WTC11 (cell line): Measurements from ENCODE around the gene MAMLD1. TPM values are rescaled to one million over a fixed set of nuclear protein-coding genes. Genes with fewer than 3 reads are reported as not detected.

Experiments
- ATAC-seq: fragments of 200-7000 bp; cut with Tn5 transposase; 2 replicates; pipeline ENCODE4 v1.10.0; 2021; ENCODE audit warnings: mild to moderate bottlenecking, moderate library complexity
- CTCF ChIA-PET: fragments of 300-600 bp; sonication (Branson Sonifier 250); formaldehyde crosslinking; loops from one replicate; lab custom pipeline; 2021; ENCODE audit warnings: antibody characterized with exemption; lab: Charles Lee
- POLR2A ChIA-PET: fragments of 350-600 bp; sonication (Branson Sonifier 250); formaldehyde crosslinking; loops from one replicate; lab custom pipeline; 2021; ENCODE audit warnings: antibody characterized with exemption; lab: Charles Lee
- DNase-seq: peaks from one replicate; pipeline ENCODE4 v3.0.0; 2021; ENCODE audit warnings: low spot score
- H3K27ac Mint-ChIP-seq: 2 replicates; pipeline ENCODE4 v1.8.0; 2021; ENCODE audit warnings: mixed read lengths
- H3K27me3 Mint-ChIP-seq: 2 replicates; pipeline ENCODE4 v1.8.0; 2021; ENCODE audit warnings: low read depth, mild to moderate bottlenecking, moderate library complexity, mixed read lengths
- H3K36me3 Mint-ChIP-seq: 2 replicates; pipeline ENCODE4 v1.8.0; 2021; ENCODE audit warnings: mixed read lengths
- H3K4me1 Mint-ChIP-seq: 2 replicates; pipeline ENCODE4 v1.8.0; 2022; ENCODE audit warnings: mixed read lengths
- H3K4me3 Mint-ChIP-seq: 2 replicates; pipeline ENCODE4 v1.8.0; 2021; ENCODE audit warnings: mild to moderate bottlenecking, moderate library complexity, mixed read lengths
- H3K9me3 Mint-ChIP-seq: 2 replicates; pipeline ENCODE4 v1.8.0; 2021; ENCODE audit warnings: mixed read lengths
- CREB1 ChIP-seq: sonication (generic); formaldehyde crosslinking; IDR thresholded peaks from 2 replicates; pipeline ENCODE4 v1.8.0; 2023; ENCODE audit warnings: mild to moderate bottlenecking, missing genetic modification reagents
- ELF4 ChIP-seq: sonication (generic); formaldehyde crosslinking; IDR thresholded peaks from 2 replicates; pipeline ENCODE4 v1.8.1; 2022; ENCODE audit warnings: low read depth, mild to moderate bottlenecking, moderate library complexity, missing genetic modification reagents
- GTF2I ChIP-seq: fragments of 250-450 bp; sonication (Bioruptor Pico); conservative IDR thresholded peaks from 2 replicates; pipeline ENCODE4 v1.4.0; 2021; ENCODE audit warnings: mild to moderate bottlenecking
- HMGA2 ChIP-seq: fragments of 250-450 bp; sonication (Bioruptor Pico); IDR thresholded peaks from 2 replicates; pipeline ENCODE4 v1.4.0; 2021; ENCODE audit warnings: mild to moderate bottlenecking, moderate library complexity
- IRF2 ChIP-seq: sonication (generic); formaldehyde crosslinking; IDR thresholded peaks from 2 replicates; pipeline ENCODE4 v1.8.0; 2022; ENCODE audit warnings: low read depth, missing genetic modification reagents, borderline replicate concordance
- NFYB ChIP-seq: sonication (generic); formaldehyde crosslinking; conservative IDR thresholded peaks from 2 replicates; pipeline ENCODE4 v1.8.0; 2022; ENCODE audit warnings: low read depth, missing genetic modification reagents
- NR3C1 ChIP-seq: sonication (generic); formaldehyde crosslinking; conservative IDR thresholded peaks from 2 replicates; pipeline ENCODE4 v1.8.1; 2023; ENCODE audit warnings: low read depth, mild to moderate bottlenecking, missing genetic modification reagents
- OVOL2 ChIP-seq: fragments of 250-450 bp; sonication (Bioruptor Pico); IDR thresholded peaks from 2 replicates; pipeline ENCODE4 v1.9.0; 2021; ENCODE audit warnings: mild to moderate bottlenecking, borderline replicate concordance
- SMAD3 ChIP-seq: sonication (generic); formaldehyde crosslinking; IDR thresholded peaks from 2 replicates; pipeline ENCODE4 v1.8.0; 2022; ENCODE audit warnings: missing genetic modification reagents, mild to moderate bottlenecking, borderline replicate concordance
- TP53 ChIP-seq: sonication (generic); formaldehyde crosslinking; IDR thresholded peaks from 2 replicates; pipeline ENCODE4 v1.8.1; 2023; ENCODE audit warnings: mild to moderate bottlenecking, missing genetic modification reagents
- ZNF263 ChIP-seq: sonication (generic); formaldehyde crosslinking; IDR thresholded peaks from 2 replicates; pipeline ENCODE4 v1.8.1; 2022; ENCODE audit warnings: low read depth, mild to moderate bottlenecking, moderate library complexity, missing genetic modification reagents
- total RNA-seq: library from RNA; stranded (reverse); gene quantifications from 3 replicates; pipeline ENCODE4 v1.2.3, GENCODE V29; 2021
- TF ChIP-seq, protein P1 (sequence below): fragments of 250-450 bp; sonication (Bioruptor Pico); conservative IDR thresholded peaks from 2 replicates; pipeline ENCODE4 v1.9.0; 2021; ENCODE audit warnings: mild to moderate bottlenecking
- TF ChIP-seq, protein P2 (sequence below): sonication (generic); formaldehyde crosslinking; IDR thresholded peaks from 2 replicates; pipeline ENCODE4 v1.8.0; 2022; ENCODE audit warnings: missing genetic modification reagents
- TF ChIP-seq, protein P3 (sequence below): sonication (generic); formaldehyde crosslinking; IDR thresholded peaks from 2 replicates; pipeline ENCODE4 v1.8.1; 2023; ENCODE audit warnings: mild to moderate bottlenecking, moderate library complexity, missing genetic modification reagents
- TF ChIP-seq, protein P4 (sequence below): sonication (generic); formaldehyde crosslinking; IDR thresholded peaks from 2 replicates; pipeline ENCODE4 v1.8.0; 2022; ENCODE audit warnings: mild to moderate bottlenecking, missing genetic modification reagents
- TF ChIP-seq, protein P5 (sequence below): fragments of 200-600 bp; IDR thresholded peaks from 2 replicates; pipeline ENCODE4 v1.8.0; 2022; ENCODE audit warnings: antibody characterized with exemption
- TF ChIP-seq, protein P6 (sequence below): fragments of 250-450 bp; sonication (Bioruptor Pico); IDR thresholded peaks from 2 replicates; pipeline ENCODE4 v1.9.0; 2021; ENCODE audit warnings: mild to moderate bottlenecking

Gene MAMLD1
- total RNA-seq, 1 experiment from 2014 or later: 0.35 TPM

DNA sequence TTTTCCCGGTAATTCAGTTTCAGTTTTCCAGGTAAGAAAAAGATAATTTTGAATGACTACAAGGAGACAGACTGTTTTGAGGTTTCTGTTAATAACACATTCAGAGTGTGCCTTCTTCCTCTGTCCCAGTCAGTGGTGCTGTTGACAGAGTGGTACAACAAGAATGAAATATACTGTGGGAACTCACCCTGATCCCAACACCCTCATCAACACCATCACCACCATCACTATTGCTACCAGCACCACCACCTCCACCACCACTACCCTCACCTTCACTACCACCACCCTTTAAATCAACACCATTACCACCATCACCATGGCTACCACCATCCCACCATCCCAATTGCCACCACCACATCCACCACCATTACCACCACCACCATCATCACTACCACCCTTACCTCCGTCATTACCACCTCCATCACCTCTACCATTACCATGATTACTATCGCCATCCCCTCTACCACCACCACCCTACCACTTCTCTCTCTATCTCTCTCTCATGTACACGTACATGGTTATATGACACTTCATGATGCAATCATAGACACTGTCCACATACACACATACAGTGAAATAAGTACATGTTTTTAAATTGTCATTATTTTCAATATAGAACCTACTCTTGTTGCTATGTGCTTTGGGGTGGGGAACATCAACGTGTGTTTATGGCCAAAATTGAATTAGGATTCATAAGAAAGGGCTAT, 91.5 kb downstream of the MAMLD1 start:
- ChIA-PET POLR2A (no interaction called here), CTCF (no interaction called here)
- peaks cover 4% of the 10 kb centered on the region; the same call in 1 of the 2 replicates for H3K27me3 Mint-ChIP-seq
- H3K9me3 Mint-ChIP-seq: no peaks in the 10 kb centered on the region
- H3K4me3 Mint-ChIP-seq: no peak overlapping the region
- no peak overlapping the region for H3K27ac Mint-ChIP-seq
- TF ChIP-seq TP53 (CRISPR knock-in tag) (no peak), CREB1 (CRISPR knock-in tag) (no peak), NR3C1 (CRISPR knock-in tag) (no peak)
- TF ChIP-seq, all 79 proteins: peak for 0
- no peaks in the 10 kb centered on the region for H3K36me3 Mint-ChIP-seq
- DNase-seq (no peak), ATAC-seq (no peak)
- H3K4me1 Mint-ChIP-seq: 0 out of 2 replicates have a peak, but pooled peaks cover 5% of the 10 kb centered on the region

DNA sequence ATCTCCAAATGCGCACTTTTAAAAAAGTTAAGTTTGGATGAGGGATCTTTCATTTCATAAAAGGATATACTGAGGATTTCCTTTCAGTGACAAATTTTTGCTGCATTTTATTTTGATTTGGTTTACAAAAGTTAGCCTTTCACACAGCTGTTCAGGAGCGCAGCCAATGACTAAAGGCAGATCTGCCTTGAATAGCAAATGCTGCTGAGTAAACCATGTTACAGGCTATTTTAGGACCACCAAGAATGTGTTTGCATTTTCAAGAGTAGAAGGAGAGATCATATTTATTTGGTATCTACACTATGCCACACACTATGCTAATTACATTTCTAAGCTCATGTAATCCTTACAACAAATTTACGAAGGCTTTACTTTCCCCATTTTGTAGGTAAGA, 92.1 kb downstream of the MAMLD1 start:
- DNase-seq: no peak
- H3K36me3 Mint-ChIP-seq: no peaks in the 10 kb centered on the region
- no peak for ATAC-seq
- H3K9me3 Mint-ChIP-seq: no peaks in the 10 kb centered on the region
- ChIA-PET CTCF (no interaction called here), POLR2A (no interaction called here)
- H3K4me3 Mint-ChIP-seq: no peak overlapping the region
- no peak overlapping the region for H3K27ac Mint-ChIP-seq
- TF ChIP-seq OVOL2 (CRISPR knock-in tag) (no peak), GTF2I (no peak), ZNF263 (CRISPR knock-in tag) (no peak), SMAD3 (CRISPR knock-in tag) (no peak), NFYB (CRISPR knock-in tag) (no peak)
- TF ChIP-seq, protein P1, sequence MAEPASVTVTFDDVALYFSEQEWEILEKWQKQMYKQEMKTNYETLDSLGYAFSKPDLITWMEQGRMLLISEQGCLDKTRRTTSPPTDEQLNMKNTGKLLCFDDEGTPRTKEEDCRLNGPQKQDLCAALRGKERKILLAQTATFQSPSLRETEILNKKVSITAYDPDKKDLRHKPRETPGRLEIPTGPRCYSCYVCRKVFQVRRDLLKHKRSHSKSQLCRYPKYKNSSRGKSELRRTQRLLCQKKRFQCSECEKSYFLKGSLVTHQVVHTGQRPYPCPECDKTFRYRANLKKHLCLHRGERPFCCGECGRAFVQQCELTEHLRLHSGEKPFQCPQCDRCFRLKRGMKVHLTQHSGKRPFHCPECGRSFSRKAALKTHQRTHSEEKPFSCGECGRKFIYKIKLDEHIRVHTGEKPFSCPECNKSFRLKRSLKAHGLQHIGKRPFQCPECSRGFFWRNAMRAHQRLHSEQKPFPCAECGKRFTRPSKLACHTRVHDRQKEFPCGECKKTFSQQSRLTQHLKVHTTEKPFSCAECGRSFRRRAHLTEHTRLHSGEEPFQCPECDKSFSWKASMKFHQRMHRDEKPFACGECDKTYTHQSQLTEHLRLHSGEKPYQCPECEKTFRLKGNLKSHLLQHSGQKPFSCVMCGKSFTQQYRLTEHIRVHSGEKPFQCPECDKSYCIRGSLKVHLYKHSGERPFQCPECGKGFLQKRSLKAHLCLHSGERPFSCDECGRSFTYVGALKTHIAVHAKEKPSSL: no peak
- TF ChIP-seq, protein P2, sequence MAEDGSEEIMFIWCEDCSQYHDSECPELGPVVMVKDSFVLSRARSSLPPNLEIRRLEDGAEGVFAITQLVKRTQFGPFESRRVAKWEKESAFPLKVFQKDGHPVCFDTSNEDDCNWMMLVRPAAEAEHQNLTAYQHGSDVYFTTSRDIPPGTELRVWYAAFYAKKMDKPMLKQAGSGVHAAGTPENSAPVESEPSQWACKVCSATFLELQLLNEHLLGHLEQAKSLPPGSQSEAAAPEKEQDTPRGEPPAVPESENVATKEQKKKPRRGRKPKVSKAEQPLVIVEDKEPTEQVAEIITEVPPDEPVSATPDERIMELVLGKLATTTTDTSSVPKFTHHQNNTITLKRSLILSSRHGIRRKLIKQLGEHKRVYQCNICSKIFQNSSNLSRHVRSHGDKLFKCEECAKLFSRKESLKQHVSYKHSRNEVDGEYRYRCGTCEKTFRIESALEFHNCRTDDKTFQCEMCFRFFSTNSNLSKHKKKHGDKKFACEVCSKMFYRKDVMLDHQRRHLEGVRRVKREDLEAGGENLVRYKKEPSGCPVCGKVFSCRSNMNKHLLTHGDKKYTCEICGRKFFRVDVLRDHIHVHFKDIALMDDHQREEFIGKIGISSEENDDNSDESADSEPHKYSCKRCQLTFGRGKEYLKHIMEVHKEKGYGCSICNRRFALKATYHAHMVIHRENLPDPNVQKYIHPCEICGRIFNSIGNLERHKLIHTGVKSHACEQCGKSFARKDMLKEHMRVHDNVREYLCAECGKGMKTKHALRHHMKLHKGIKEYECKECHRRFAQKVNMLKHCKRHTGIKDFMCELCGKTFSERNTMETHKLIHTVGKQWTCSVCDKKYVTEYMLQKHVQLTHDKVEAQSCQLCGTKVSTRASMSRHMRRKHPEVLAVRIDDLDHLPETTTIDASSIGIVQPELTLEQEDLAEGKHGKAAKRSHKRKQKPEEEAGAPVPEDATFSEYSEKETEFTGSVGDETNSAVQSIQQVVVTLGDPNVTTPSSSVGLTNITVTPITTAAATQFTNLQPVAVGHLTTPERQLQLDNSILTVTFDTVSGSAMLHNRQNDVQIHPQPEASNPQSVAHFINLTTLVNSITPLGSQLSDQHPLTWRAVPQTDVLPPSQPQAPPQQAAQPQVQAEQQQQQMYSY: no peak
- TF ChIP-seq, protein P3, sequence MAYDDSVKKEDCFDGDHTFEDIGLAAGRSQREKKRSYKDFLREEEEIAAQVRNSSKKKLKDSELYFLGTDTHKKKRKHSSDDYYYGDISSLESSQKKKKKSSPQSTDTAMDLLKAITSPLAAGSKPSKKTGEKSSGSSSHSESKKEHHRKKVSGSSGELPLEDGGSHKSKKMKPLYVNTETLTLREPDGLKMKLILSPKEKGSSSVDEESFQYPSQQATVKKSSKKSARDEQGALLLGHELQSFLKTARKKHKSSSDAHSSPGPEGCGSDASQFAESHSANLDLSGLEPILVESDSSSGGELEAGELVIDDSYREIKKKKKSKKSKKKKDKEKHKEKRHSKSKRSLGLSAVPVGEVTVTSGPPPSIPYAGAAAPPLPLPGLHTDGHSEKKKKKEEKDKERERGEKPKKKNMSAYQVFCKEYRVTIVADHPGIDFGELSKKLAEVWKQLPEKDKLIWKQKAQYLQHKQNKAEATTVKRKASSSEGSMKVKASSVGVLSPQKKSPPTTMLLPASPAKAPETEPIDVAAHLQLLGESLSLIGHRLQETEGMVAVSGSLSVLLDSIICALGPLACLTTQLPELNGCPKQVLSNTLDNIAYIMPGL: no peak
- TF ChIP-seq, protein P4, sequence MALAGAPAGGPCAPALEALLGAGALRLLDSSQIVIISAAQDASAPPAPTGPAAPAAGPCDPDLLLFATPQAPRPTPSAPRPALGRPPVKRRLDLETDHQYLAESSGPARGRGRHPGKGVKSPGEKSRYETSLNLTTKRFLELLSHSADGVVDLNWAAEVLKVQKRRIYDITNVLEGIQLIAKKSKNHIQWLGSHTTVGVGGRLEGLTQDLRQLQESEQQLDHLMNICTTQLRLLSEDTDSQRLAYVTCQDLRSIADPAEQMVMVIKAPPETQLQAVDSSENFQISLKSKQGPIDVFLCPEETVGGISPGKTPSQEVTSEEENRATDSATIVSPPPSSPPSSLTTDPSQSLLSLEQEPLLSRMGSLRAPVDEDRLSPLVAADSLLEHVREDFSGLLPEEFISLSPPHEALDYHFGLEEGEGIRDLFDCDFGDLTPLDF (CRISPR knock-in tag): no peak
- H3K4me1 Mint-ChIP-seq: 0 out of 2 replicates have a peak, but pooled peaks cover 5% of the 10 kb centered on the region
- peaks cover 4% of the 10 kb centered on the region; the same call in 1 of the 2 replicates for H3K27me3 Mint-ChIP-seq

DNA sequence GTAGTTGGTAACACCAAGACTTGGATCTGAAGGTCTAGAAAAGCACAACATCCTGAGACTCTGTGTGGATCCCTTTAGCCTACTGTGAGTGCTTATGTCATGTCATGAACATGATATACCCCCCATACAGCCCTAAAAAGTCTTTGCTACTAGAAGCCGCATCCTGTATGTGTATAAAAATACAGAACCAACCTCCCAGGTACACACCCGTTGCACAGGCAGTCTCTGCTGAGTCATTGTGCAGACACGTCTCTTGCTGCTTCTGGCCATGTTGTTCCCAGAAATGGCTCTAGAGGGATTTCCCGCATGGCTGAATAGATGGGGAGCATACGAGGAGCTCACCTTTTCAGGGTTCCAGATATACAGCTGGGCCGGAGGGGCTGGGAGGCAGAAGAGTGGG, 93.3 kb downstream of the MAMLD1 start:
- no peak overlapping the region for H3K4me3 Mint-ChIP-seq
- POLR2A ChIA-PET: no interaction called here
- TF ChIP-seq, protein P5, sequence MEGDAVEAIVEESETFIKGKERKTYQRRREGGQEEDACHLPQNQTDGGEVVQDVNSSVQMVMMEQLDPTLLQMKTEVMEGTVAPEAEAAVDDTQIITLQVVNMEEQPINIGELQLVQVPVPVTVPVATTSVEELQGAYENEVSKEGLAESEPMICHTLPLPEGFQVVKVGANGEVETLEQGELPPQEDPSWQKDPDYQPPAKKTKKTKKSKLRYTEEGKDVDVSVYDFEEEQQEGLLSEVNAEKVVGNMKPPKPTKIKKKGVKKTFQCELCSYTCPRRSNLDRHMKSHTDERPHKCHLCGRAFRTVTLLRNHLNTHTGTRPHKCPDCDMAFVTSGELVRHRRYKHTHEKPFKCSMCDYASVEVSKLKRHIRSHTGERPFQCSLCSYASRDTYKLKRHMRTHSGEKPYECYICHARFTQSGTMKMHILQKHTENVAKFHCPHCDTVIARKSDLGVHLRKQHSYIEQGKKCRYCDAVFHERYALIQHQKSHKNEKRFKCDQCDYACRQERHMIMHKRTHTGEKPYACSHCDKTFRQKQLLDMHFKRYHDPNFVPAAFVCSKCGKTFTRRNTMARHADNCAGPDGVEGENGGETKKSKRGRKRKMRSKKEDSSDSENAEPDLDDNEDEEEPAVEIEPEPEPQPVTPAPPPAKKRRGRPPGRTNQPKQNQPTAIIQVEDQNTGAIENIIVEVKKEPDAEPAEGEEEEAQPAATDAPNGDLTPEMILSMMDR: no peak
- TF ChIP-seq IRF2: no peak
- no peak for TF ChIP-seq HMGA2 (CRISPR knock-in tag)
- TF ChIP-seq ELF4 (CRISPR knock-in tag): no peak
- TF ChIP-seq, protein P6, sequence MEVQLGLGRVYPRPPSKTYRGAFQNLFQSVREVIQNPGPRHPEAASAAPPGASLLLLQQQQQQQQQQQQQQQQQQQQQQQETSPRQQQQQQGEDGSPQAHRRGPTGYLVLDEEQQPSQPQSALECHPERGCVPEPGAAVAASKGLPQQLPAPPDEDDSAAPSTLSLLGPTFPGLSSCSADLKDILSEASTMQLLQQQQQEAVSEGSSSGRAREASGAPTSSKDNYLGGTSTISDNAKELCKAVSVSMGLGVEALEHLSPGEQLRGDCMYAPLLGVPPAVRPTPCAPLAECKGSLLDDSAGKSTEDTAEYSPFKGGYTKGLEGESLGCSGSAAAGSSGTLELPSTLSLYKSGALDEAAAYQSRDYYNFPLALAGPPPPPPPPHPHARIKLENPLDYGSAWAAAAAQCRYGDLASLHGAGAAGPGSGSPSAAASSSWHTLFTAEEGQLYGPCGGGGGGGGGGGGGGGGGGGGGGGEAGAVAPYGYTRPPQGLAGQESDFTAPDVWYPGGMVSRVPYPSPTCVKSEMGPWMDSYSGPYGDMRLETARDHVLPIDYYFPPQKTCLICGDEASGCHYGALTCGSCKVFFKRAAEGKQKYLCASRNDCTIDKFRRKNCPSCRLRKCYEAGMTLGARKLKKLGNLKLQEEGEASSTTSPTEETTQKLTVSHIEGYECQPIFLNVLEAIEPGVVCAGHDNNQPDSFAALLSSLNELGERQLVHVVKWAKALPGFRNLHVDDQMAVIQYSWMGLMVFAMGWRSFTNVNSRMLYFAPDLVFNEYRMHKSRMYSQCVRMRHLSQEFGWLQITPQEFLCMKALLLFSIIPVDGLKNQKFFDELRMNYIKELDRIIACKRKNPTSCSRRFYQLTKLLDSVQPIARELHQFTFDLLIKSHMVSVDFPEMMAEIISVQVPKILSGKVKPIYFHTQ (CRISPR knock-in tag): no peak

More for the DNA sequence above, 93.3 kb downstream of the MAMLD1 start:
- 0 out of 2 replicates have a peak, but pooled peaks cover 5% of the 10 kb centered on the region for H3K4me1 Mint-ChIP-seq
- H3K27me3 Mint-ChIP-seq: peaks cover 4% of the 10 kb centered on the region; the same call in 1 of the 2 replicates
- ATAC-seq (no peak), DNase-seq (no peak)
- no peak overlapping the region for H3K27ac Mint-ChIP-seq
- H3K36me3 Mint-ChIP-seq: no peaks in the 10 kb centered on the region
- CTCF ChIA-PET: no interaction called here
- H3K9me3 Mint-ChIP-seq: no peaks in the 10 kb centered on the region
